Osteoblast (primary cell): Measurements from ENCODE around the gene MX2. TPM values are rescaled to one million over a fixed set of nuclear protein-coding genes. Genes with fewer than 3 reads are reported as not detected.

Source experiments
- DNase-seq: peaks from one replicate; pipeline ENCODE4 v3.0.0; 2011; ENCODE audit warnings: low spot score, mixed read lengths; ENCODE audit not compliant: insufficient read length; ENCODE audit errors: missing footprints
- H2AFZ ChIP-seq: 2 replicates; pipeline ENCODE4 v1.6.0; 2011; ENCODE audit warnings: mild to moderate bottlenecking, low read length
- H3K27ac ChIP-seq: 2 replicates; pipeline ENCODE4 v1.5.1; 2011; ENCODE audit warnings: mild to moderate bottlenecking, low read depth, low read length, moderate library complexity
- H3K27me3 ChIP-seq: 2 replicates; pipeline ENCODE4 v1.6.0; 2012; ENCODE audit warnings: mild to moderate bottlenecking, control low read depth, inconsistent platforms, low read length, moderate library complexity; ENCODE audit not compliant: insufficient read depth
- H3K36me3 ChIP-seq: 2 replicates; pipeline ENCODE4 v1.5.1; 2011; ENCODE audit warnings: mild to moderate bottlenecking, low read length, control low read depth, moderate library complexity; ENCODE audit not compliant: insufficient read depth
- H3K4me1 ChIP-seq: 2 replicates; pipeline ENCODE4 v1.5.1; 2011; ENCODE audit warnings: mild to moderate bottlenecking, low read length, control low read depth, moderate library complexity; ENCODE audit not compliant: insufficient read depth
- H3K4me2 ChIP-seq: 2 replicates; pipeline ENCODE4 v1.6.0; 2011; ENCODE audit warnings: mild to moderate bottlenecking, low read length; ENCODE audit not compliant: insufficient read depth
- H3K4me3 ChIP-seq: fragments of 200-600 bp; sonication (generic); 3 replicates; pipeline ENCODE4 v1.5.1; 2012; ENCODE audit warnings: mild to moderate bottlenecking, low read length, inconsistent platforms; ENCODE audit not compliant: insufficient read depth
- H3K79me2 ChIP-seq: 2 replicates; pipeline ENCODE4 v1.6.0; 2012; ENCODE audit warnings: mild to moderate bottlenecking, low read length, control low read depth, inconsistent platforms; ENCODE audit not compliant: insufficient read depth
- H3K9me3 ChIP-seq: 2 replicates; pipeline ENCODE4 v1.5.1; 2011; ENCODE audit warnings: low read depth, low read length, control low read depth
- H4K20me1 ChIP-seq: 2 replicates; pipeline ENCODE4 v1.6.0; 2012; ENCODE audit warnings: mild to moderate bottlenecking, low read length, control low read depth; ENCODE audit not compliant: insufficient read depth
- total RNA-seq: library from RNA; depleted of rRNA; stranded (reverse); fragments of >200 nt; gene quantifications from 2 replicates; pipeline ENCODE4 v1.2.3, GENCODE V29; 2012
- TF ChIP-seq, protein P1 (sequence below): IDR thresholded peaks from 2 replicates; pipeline ENCODE4 v1.5.1; 2011; ENCODE audit warnings: mild to moderate bottlenecking, low read depth, low read length, moderate library complexity; ENCODE audit errors: extremely low read depth

Gene MX2
- total RNA-seq, 1 donor: 14.5 TPM

DNA sequence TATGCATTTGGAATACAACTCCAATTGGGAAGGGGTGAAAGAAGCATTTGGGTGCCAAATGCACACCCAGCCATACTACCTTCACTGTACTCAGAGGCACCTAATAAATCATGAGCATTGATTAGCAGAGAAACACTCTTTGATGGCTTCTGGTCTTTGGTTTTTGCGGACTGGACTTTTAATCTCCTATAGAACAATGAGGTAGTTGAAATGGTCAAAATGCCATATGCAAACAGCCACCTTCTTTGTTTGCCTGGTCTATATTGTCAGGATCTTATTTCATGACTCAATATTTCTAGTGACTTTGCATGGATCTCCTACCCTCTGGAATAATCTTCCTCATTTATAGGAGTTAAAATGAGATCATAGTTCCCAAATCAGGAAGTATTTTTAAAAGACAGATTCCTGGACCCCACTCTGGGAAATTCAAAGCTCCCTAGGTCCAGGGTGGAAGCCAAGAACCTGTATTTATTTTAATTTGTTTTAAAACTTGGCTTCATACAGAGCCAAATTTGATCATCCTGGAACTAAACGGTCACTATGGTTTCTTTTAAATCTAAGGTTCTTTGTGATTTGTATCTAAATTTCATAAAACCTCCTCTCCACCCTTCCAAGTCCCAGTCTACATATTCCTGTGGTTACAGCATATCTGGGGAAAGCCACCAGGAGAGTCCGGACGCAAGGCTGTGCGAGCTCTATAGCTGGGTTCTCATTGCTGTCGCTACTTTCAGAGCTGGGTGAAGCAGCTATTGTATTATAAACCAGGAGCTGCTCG lies 36.5 kb upstream of the MX2 start:
- DNase-seq: no peak
- no peaks in the 10 kb centered on the region for H3K4me1 ChIP-seq
- H4K20me1 ChIP-seq: no peaks in the 10 kb centered on the region
- H3K27ac ChIP-seq: no peak overlapping the region
- TF ChIP-seq, protein P1, sequence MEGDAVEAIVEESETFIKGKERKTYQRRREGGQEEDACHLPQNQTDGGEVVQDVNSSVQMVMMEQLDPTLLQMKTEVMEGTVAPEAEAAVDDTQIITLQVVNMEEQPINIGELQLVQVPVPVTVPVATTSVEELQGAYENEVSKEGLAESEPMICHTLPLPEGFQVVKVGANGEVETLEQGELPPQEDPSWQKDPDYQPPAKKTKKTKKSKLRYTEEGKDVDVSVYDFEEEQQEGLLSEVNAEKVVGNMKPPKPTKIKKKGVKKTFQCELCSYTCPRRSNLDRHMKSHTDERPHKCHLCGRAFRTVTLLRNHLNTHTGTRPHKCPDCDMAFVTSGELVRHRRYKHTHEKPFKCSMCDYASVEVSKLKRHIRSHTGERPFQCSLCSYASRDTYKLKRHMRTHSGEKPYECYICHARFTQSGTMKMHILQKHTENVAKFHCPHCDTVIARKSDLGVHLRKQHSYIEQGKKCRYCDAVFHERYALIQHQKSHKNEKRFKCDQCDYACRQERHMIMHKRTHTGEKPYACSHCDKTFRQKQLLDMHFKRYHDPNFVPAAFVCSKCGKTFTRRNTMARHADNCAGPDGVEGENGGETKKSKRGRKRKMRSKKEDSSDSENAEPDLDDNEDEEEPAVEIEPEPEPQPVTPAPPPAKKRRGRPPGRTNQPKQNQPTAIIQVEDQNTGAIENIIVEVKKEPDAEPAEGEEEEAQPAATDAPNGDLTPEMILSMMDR: no peak
- no peak overlapping the region for H3K4me3 ChIP-seq
- H3K27me3 ChIP-seq: no peaks in the 10 kb centered on the region
- no peak overlapping the region for H2AFZ ChIP-seq
- no peaks in the 10 kb centered on the region for H3K9me3 ChIP-seq
- H3K4me2 ChIP-seq: no peak overlapping the region
- H3K36me3 ChIP-seq: no peaks in the 10 kb centered on the region
- no peaks in the 10 kb centered on the region for H3K79me2 ChIP-seq

DNA sequence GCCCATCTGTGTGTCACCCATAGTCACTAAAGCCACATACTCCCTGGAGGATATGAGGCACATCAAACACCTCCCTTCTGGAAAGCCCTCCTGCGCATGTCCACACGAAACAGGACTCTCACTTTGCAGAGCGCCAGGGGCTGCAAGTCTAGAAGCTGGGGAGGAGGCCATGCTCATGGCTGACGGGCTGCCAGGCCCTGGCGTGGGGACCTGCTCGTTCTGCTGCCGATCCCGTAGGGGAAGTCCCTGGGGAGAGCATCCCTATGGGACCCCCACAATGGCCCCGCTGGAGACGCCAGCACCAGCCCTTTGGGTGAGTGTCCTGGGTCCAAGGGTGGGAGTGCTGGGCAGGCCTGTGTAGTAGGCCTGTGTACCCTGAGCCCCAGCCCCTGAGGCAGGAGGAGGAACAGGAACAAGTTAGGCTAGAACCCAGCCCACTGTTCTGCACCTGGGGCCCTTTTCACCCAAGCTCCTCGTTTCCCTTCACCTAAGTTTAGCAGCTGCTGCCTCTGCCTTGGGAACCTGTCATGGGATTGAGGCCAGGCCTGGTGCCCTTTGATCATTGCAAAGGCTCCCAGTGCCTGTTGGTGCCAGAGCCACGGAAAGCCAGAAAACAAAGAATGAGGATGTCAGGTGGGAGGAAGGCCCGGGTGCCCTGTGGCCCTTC lies 35.3 kb upstream of the MX2 start:
- Histone ChIP-seq H3K27ac (no peak overlapping the region), H3K4me3 (no peak overlapping the region), H3K9me3 (no peaks in the 10 kb centered on the region), H3K4me2 (no peak overlapping the region), H4K20me1 (no peaks in the 10 kb centered on the region), H2AFZ (no peak overlapping the region), H3K4me1 (no peaks in the 10 kb centered on the region), H3K79me2 (no peaks in the 10 kb centered on the region), H3K36me3 (no peaks in the 10 kb centered on the region), H3K27me3 (no peaks in the 10 kb centered on the region)
- TF ChIP-seq, protein P1: no peak
- DNase-seq: no peak

DNA sequence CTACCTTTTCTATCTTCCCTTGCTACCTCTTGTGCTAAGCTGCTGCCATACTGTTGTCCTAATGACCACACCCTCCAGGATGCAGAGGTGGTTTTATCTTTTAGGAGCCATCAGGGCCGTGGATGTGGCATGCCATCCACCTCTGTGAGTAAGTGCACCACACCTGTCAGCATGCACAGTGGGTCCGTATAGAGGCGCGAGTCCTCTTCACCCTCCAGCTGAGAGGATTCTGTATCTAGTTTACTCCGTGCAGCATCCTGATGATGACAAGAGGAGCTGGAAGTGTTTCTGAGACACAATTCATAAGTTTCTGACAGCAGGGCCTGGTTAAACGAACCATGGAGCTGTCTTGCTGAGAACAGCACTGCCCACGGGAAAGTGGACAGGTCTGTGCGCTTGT lies 34.1 kb upstream of the MX2 start:
- Histone ChIP-seq H4K20me1 (no peaks in the 10 kb centered on the region), H3K4me3 (no peak overlapping the region), H3K9me3 (no peaks in the 10 kb centered on the region), H2AFZ (no peak overlapping the region), H3K4me2 (no peak overlapping the region), H3K27ac (no peak overlapping the region), H3K36me3 (no peaks in the 10 kb centered on the region), H3K79me2 (no peaks in the 10 kb centered on the region), H3K4me1 (no peaks in the 10 kb centered on the region), H3K27me3 (no peaks in the 10 kb centered on the region)
- DNase-seq: no peak
- TF ChIP-seq, protein P1: no peak
